ENCODE measurements around the gene NDUFS8.

Gene NDUFS8

DNA sequence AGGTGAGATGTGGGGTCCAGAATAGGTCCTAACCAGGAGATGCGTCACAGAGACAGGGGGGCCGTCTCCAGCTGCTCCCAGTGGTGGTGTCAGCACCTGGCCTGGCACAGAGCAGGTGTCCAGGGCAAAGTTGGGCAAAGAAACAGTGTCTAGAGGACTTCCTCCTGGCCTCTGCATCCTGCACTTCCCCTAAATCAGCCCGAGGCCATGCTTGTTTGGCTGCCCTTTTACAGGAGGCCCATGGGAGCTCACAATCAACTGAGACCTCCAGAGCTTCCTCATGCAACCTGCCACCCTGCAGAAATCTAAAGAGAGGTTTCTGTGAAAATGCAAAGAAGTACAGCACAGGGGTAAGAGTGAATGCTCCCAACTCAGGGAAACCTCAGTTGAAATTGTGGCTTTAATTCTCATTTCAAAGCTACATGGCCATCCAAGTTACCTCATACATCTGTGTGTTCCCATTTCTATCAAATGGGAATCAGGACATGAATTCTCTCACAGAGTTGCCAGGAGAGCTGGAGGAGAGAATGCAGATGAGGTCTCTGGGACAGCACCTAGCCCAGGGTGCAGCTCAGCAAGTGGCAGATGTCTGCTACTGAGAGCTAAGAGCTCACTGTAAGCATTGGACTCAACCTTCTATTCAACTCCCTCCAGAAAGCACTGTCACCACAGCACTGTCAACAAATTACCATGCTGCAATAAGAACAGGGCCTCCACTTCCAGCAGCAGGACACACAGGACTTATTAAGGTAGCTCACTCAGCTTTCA is 41.0 kb downstream of the NDUFS8 start:
- H3K4me1 ChIP-seq (ENCODE audit: insufficient read depth, low read length, poor library complexity, severe bottlenecking), result no peaks in the 10 kb centered on the region
- no peaks in the 10 kb centered on the region for H3F3A ChIP-seq (ENCODE audit: low read depth)
- H2AFZ ChIP-seq (ENCODE audit: low read length), result no peak overlapping the region
- no peaks in the 10 kb centered on the region for H3K9me3 ChIP-seq (ENCODE audit: insufficient read depth, low read depth, low read length)
- H3K27me3 ChIP-seq (ENCODE audit: insufficient read depth, low read length, poor library complexity, severe bottlenecking), result no peaks in the 10 kb centered on the region
- TF ChIP-seq, protein P1, sequence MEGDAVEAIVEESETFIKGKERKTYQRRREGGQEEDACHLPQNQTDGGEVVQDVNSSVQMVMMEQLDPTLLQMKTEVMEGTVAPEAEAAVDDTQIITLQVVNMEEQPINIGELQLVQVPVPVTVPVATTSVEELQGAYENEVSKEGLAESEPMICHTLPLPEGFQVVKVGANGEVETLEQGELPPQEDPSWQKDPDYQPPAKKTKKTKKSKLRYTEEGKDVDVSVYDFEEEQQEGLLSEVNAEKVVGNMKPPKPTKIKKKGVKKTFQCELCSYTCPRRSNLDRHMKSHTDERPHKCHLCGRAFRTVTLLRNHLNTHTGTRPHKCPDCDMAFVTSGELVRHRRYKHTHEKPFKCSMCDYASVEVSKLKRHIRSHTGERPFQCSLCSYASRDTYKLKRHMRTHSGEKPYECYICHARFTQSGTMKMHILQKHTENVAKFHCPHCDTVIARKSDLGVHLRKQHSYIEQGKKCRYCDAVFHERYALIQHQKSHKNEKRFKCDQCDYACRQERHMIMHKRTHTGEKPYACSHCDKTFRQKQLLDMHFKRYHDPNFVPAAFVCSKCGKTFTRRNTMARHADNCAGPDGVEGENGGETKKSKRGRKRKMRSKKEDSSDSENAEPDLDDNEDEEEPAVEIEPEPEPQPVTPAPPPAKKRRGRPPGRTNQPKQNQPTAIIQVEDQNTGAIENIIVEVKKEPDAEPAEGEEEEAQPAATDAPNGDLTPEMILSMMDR (conservative IDR thresholded peaks at IDR 0.05; ENCODE audit: low read length), result no peak
- no peak for TF ChIP-seq EZH2phosphoT487 (IDR thresholded peaks at IDR 0.05; ENCODE audit: borderline replicate concordance)
- H4K20me1 ChIP-seq (ENCODE audit: insufficient read depth, low read length, poor library complexity, severe bottlenecking), result no peaks in the 10 kb centered on the region
- no peaks in the 10 kb centered on the region for H3K9me2 ChIP-seq (replicated peaks; ENCODE audit: low read depth, low read length)
- H3K79me2 ChIP-seq (ENCODE audit: insufficient read depth, low read length), result peaks cover 3% of the 10 kb centered on the region; the same call in 1 of the 2 replicates
- no peak overlapping the region for H3K9ac ChIP-seq (ENCODE audit: low read depth, low read length, poor library complexity, severe bottlenecking)
- no peak overlapping the region for H3K4me3 ChIP-seq (ENCODE audit: low read length, poor library complexity, severe bottlenecking)
- no peak overlapping the region for H3K4me2 ChIP-seq (ENCODE audit: low read depth, low read length, poor library complexity, severe bottlenecking)
- H3K36me3 ChIP-seq (ENCODE audit: insufficient read depth, low read length), result peaks cover 82% of the 10 kb centered on the region

DNA sequence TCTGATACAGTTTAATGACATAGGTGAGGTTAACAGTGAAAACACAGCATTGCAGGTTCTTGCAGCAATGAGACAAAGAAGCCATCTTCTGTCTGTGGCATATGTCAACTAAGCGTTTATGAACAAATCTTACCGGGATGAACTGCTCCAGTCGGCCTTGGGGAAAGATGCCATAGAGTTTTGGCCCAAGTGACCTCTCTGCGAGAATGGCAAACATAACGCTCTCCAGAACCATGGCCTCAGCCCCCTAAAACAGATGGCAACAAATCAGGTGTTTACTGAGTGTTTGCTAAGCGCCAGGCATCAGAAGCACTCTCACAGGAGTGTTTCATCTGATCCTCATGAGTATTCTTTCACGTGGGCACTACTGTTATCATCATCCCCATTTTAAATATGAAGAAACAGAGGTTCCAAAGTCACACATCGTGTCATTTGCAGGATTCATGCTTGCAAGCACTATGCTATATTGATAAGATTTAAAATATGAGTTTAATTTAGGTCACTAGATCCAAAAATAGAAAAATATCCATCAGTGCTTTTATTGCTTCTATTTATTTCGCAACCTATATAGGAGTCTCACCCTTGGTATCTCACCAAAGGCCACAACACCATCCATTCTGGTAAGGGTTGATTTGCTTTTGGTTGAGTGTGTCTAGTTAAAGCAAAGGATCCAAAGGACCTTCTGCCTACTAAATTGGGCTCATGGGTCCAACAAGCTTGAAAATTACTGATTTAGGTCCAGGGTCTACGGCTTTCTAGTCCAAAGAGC is 44.3 kb downstream of the NDUFS8 start:
- Histone ChIP-seq H3K27me3 (ENCODE audit: insufficient read depth, low read length, poor library complexity, severe bottlenecking) (no peaks in the 10 kb centered on the region), H3K4me3 (ENCODE audit: low read length, poor library complexity, severe bottlenecking) (no peak overlapping the region), H3K4me1 (ENCODE audit: insufficient read depth, low read length, poor library complexity, severe bottlenecking) (no peaks in the 10 kb centered on the region), H4K20me1 (ENCODE audit: insufficient read depth, low read length, poor library complexity, severe bottlenecking) (no peaks in the 10 kb centered on the region), H3K9me3 (ENCODE audit: insufficient read depth, low read depth, low read length) (no peaks in the 10 kb centered on the region), H3K9me2 (replicated peaks; ENCODE audit: low read depth, low read length) (no peaks in the 10 kb centered on the region), H3F3A (ENCODE audit: low read depth) (no peaks in the 10 kb centered on the region), H3K79me2 (ENCODE audit: insufficient read depth, low read length) (peaks cover 3% of the 10 kb centered on the region; the same call in 1 of the 2 replicates), H2AFZ (ENCODE audit: low read length) (no peak overlapping the region), H3K9ac (ENCODE audit: low read depth, low read length, poor library complexity, severe bottlenecking) (no peak overlapping the region), H3K4me2 (ENCODE audit: low read depth, low read length, poor library complexity, severe bottlenecking) (no peak overlapping the region), H3K36me3 (ENCODE audit: insufficient read depth, low read length) (peaks cover 66% of the 10 kb centered on the region)
- TF ChIP-seq, protein P1 (conservative IDR thresholded peaks at IDR 0.05; ENCODE audit: low read length), result no peak
- TF ChIP-seq EZH2phosphoT487 (IDR thresholded peaks at IDR 0.05; ENCODE audit: borderline replicate concordance), result no peak

- TF ChIP-seq, protein P1 (conservative IDR thresholded peaks at IDR 0.05; ENCODE audit: low read length), result peak; percentile 53
- TF ChIP-seq EZH2phosphoT487 (IDR thresholded peaks at IDR 0.05; ENCODE audit: borderline replicate concordance), result no peak
- peaks cover 3% of the 10 kb centered on the region; the same call in 1 of the 2 replicates for H3K79me2 ChIP-seq (ENCODE audit: insufficient read depth, low read length)
- H3K9me3 ChIP-seq (ENCODE audit: insufficient read depth, low read depth, low read length), result no peaks in the 10 kb centered on the region
- H3K4me1 ChIP-seq (ENCODE audit: insufficient read depth, low read length, poor library complexity, severe bottlenecking), result no peaks in the 10 kb centered on the region
- H3K9me2 ChIP-seq (replicated peaks; ENCODE audit: low read depth, low read length), result no peaks in the 10 kb centered on the region
- no peak overlapping the region for H2AFZ ChIP-seq (ENCODE audit: low read length)
- no peak overlapping the region for H3K4me2 ChIP-seq (ENCODE audit: low read depth, low read length, poor library complexity, severe bottlenecking)
- H4K20me1 ChIP-seq (ENCODE audit: insufficient read depth, low read length, poor library complexity, severe bottlenecking), result no peaks in the 10 kb centered on the region
- H3K27me3 ChIP-seq (ENCODE audit: insufficient read depth, low read length, poor library complexity, severe bottlenecking), result no peaks in the 10 kb centered on the region
- H3K4me3 ChIP-seq (ENCODE audit: low read length, poor library complexity, severe bottlenecking), result no peak overlapping the region
- peaks cover 65% of the 10 kb centered on the region for H3K36me3 ChIP-seq (ENCODE audit: insufficient read depth, low read length)
- no peak overlapping the region for H3K9ac ChIP-seq (ENCODE audit: low read depth, low read length, poor library complexity, severe bottlenecking)
- H3F3A ChIP-seq (ENCODE audit: low read depth), result no peaks in the 10 kb centered on the region
Measured at GRCh38 chr11:68076371-68077042, 46.0 kb downstream of the NDUFS8 start.
